Transverse colon (tissue), 3 donors: ENCODE data around the gene HPGDS.

Experiments
- CTCF ChIP-seq, 5 experiments: fragments of 200-600 bp in 3 of 5; fragments of 450-650 bp in 2 of 5; sonication (generic) in 3 of 5; IDR thresholded peaks; 1 replicate in 2 of 5; 2 replicates in 3 of 5; pipeline ENCODE4 v1.5.1; 2016 to 2017; ENCODE audit warnings: antibody characterized with exemption in 5 of 5, inconsistent platforms in 3 of 5, mild to moderate bottlenecking in 2 of 5, moderate library complexity in 1 of 5
- POLR2A ChIP-seq: fragments of 450-650 bp; IDR thresholded peaks from one replicate; pipeline ENCODE4 v1.6.1; 2016; ENCODE audit warnings: antibody characterized with exemption, mild to moderate bottlenecking, moderate library complexity

- no peak for TF ChIP-seq CTCF (IDR thresholded peaks at IDR 0.05)
- no peak for TF ChIP-seq POLR2A
Measured at GRCh38 chr4:94354474-94354896, 11.8 kb upstream of the HPGDS start.
